Left lung (tissue), 10 donors: ENCODE measurements around the gene LDHD. TPM values are rescaled to one million over a fixed set of nuclear protein-coding genes. Genes with fewer than 3 reads are reported as not detected.
A peak's percentile ranks its signal among the peaks of the same experiment; 100 is the strongest.

Experiments used
- ATAC-seq: fragments of 200-7000 bp; cut with Tn5 transposase; one replicate; pipeline ENCODE4 v1.9.1; 2020; ENCODE audit warnings: moderate library complexity
- DNase-seq, 4 donors: peaks; one replicate each; pipeline ENCODE4 v3.0.0-alpha.2; 2013 to 2020
- H3K27ac ChIP-seq, 2 donors: fragments of 200-600 bp; sonication (generic) in 1 of 2; one replicate each; pipeline versions ENCODE4 v1.5.0 to v1.8.0; 2020 to 2021
- H3K27me3 ChIP-seq, 2 donors: fragments of 200-600 bp; sonication (generic) in 1 of 2; one replicate each; pipeline versions ENCODE4 v1.5.0 to v1.8.0; 2020 to 2021
- H3K36me3 ChIP-seq, 2 donors: fragments of 200-600 bp; sonication (generic) in 1 of 2; one replicate each; pipeline versions ENCODE4 v1.5.0 to v1.8.0; 2020 to 2021
- H3K4me1 ChIP-seq, 2 donors: fragments of 200-600 bp; one replicate each; pipeline ENCODE4 v1.8.0; 2021
- H3K4me3 ChIP-seq, 2 donors: fragments of 200-600 bp; sonication (generic) in 1 of 2; one replicate each; pipeline versions ENCODE4 v1.5.0 to v1.8.0; 2020 to 2021; ENCODE audit warnings: mild to moderate bottlenecking in 1 of 2
- H3K9me3 ChIP-seq, 2 donors: fragments of 200-600 bp; sonication (generic) in 1 of 2; one replicate each; pipeline versions ENCODE4 v1.5.0 to v1.8.0; 2020 to 2021
- CTCF ChIP-seq, 2 donors: fragments of 200-600 bp; sonication (generic) in 1 of 2; IDR thresholded peaks; one replicate each; pipeline versions ENCODE4 v1.5.0 to v1.8.0; 2021; ENCODE audit warnings: antibody characterized with exemption in 2 of 2
- intact Hi-C, 2 donors: fragments of 100-400 bp; cut with DNase I; formaldehyde crosslinking; loops; one replicate each; pipeline versions ENCODE4 v1.11.2 to v1.14.2; 2022
- polyA plus RNA-seq, 6 donors: library from polyadenylated mRNA; unstranded; fragments of 120-200 nt; gene quantifications; one replicate each; pipeline ENCODE4 v1.2.1, GENCODE V29; 2013; ENCODE audit not compliant: insufficient read length in 6 of 6
- total RNA-seq, 2 donors: library from RNA; stranded (reverse); fragmentation: NEBNext Ultra II Directional; extraction: Animal tissue kit (Norgen Biotek cat#: 25700); gene quantifications; one replicate each; pipeline ENCODE4 v1.2.1, GENCODE V29; 2021
- donor health status: DM: no; HTN: yes; CAD: no.
- donor health status: DM: no; HTN: no; CAD: no.

Gene LDHD
- total and polyA plus RNA-seq, 8 donors, result 1.6 to 9.9 (median 2.7) TPM

- DNase-seq (peak in 3 of 4 donors; percentile 80 to 94 (median 90)), ATAC-seq (peak; percentile 70)
- Histone ChIP-seq H3K9me3 (no peaks in the 10 kb centered on the region), H3K4me1 (peaks cover 34 to 86% of the 10 kb centered on the region in 2 donors), H3K4me3 (no peak overlapping the region), H3K36me3 (no peaks in the 10 kb centered on the region), H3K27ac (peak overlapping the region; percentile 66 to 74), H3K27me3 (peaks cover 0 to 11% of the 10 kb centered on the region in 2 donors)
- intact Hi-C loops, result loop anchor here (2.0 to 10.0 kb wide), 2 partner anchors 104 to 106 kb away; no protein-coding TSS in a partner anchor
- no peak for TF ChIP-seq CTCF (IDR thresholded peaks at IDR 0.05)
Observed at GRCh38 chr16:75108792-75109731, 7.5 kb downstream of the LDHD start.

GRCh38 chr16:75107505-75107904 is 9.1 kb downstream of the LDHD start:
- H3K9me3 ChIP-seq, result no peaks in the 10 kb centered on the region
- peaks cover 0 to 5% of the 10 kb centered on the region in 2 donors for H3K27me3 ChIP-seq
- peak overlapping the region in 1 of 2 donors; percentile 84 for H3K27ac ChIP-seq
- TF ChIP-seq CTCF (IDR thresholded peaks at IDR 0.05), result no peak
- DNase-seq (peak in 1 of 4 donors; percentile 63), ATAC-seq (no peak)
- no peak overlapping the region for H3K4me3 ChIP-seq
- no peaks in the 10 kb centered on the region for H3K36me3 ChIP-seq
- intact Hi-C loops, result loop anchor here in 1 of 2 donors (10.0 kb wide), 1 partner anchor 103 kb away; no protein-coding TSS in a partner anchor
- H3K4me1 ChIP-seq, result peaks cover 34 to 80% of the 10 kb centered on the region in 2 donors

GRCh38 chr16:75106351-75107274 is 10.0 kb downstream of the LDHD start:
- no peaks in the 10 kb centered on the region for H3K36me3 ChIP-seq
- DNase-seq (peak in 1 of 4 donors; percentile 36), ATAC-seq (no peak)
- TF ChIP-seq CTCF (IDR thresholded peaks at IDR 0.05), result no peak
- H3K27me3 ChIP-seq, result no peaks in the 10 kb centered on the region
- no peaks in the 10 kb centered on the region for H3K9me3 ChIP-seq
- H3K27ac ChIP-seq, result peak overlapping the region; percentile 55 to 84
- no peak overlapping the region for H3K4me3 ChIP-seq
- peaks cover 34 to 73% of the 10 kb centered on the region in 2 donors for H3K4me1 ChIP-seq
- intact Hi-C loops, result loop anchor here in 1 of 2 donors (10.0 kb wide), 1 partner anchor 102 kb away; no protein-coding TSS in a partner anchor

GRCh38 chr16:75105306-75106061 is 11.1 kb downstream of the LDHD start:
- H3K36me3 ChIP-seq, result no peaks in the 10 kb centered on the region
- H3K9me3 ChIP-seq, result no peaks in the 10 kb centered on the region
- peaks cover 28 to 63% of the 10 kb centered on the region in 2 donors for H3K4me1 ChIP-seq
- DNase-seq (peak in 3 of 4 donors; percentile 57 to 75 (median 74)), ATAC-seq (peak; percentile 31)
- H3K27me3 ChIP-seq, result no peaks in the 10 kb centered on the region
- H3K4me3 ChIP-seq, result no peak overlapping the region
- intact Hi-C loops, result loop anchor here in 1 of 2 donors (10.0 kb wide), 1 partner anchor 101 kb away; no protein-coding TSS in a partner anchor
- peak overlapping the region; percentile 69 to 84 for H3K27ac ChIP-seq
- TF ChIP-seq CTCF (IDR thresholded peaks at IDR 0.05), result no peak
